GM12891 (cell line): ENCODE measurements around the gene GAS2L3.
"Not testable (repeated sequence)": the region's sequence is repeated elsewhere in the genome, so short reads cannot be mapped to it uniquely, and the experiment has no call there.

Experiments
- DNase-seq: peaks from one replicate; pipeline ENCODE4 v3.0.0; 2011; ENCODE audit warnings: low spot score; ENCODE audit not compliant: insufficient read length
- FAIRE-seq: peaks from 2 replicates; lab custom pipeline; 2011; peaks lifted over from hg19 to GRCh38; lab: Jason Lieb, UNC
- PAX5 ChIP-seq: IDR thresholded peaks from 2 replicates; pipeline ENCODE4 v1.6.1; 2011; ENCODE audit warnings: low read length, moderate library complexity, mild to moderate bottlenecking; ENCODE audit not compliant: insufficient read depth, severe bottlenecking
- POLR2A ChIP-seq: IDR thresholded peaks from 2 replicates; pipeline ENCODE4 v1.6.1; 2011; ENCODE audit warnings: low read depth, low read length, control low read depth
- POLR2AphosphoS5 ChIP-seq: IDR thresholded peaks from 2 replicates; pipeline ENCODE4 v1.6.1; 2011; ENCODE audit warnings: low read depth, low read length, control low read depth
- POU2F2 ChIP-seq: IDR thresholded peaks from 2 replicates; pipeline ENCODE4 v1.6.1; 2011; ENCODE audit warnings: low read depth, mild to moderate bottlenecking, control low read depth, low read length, moderate library complexity
- SPI1 ChIP-seq: IDR thresholded peaks from 2 replicates; pipeline ENCODE4 v1.6.1; 2011; ENCODE audit warnings: low read depth, low read length, control low read depth
- TAF1 ChIP-seq: IDR thresholded peaks from 2 replicates; pipeline ENCODE4 v1.6.1; 2011; ENCODE audit warnings: low read depth, low read length, control low read depth

Gene GAS2L3

DNA sequence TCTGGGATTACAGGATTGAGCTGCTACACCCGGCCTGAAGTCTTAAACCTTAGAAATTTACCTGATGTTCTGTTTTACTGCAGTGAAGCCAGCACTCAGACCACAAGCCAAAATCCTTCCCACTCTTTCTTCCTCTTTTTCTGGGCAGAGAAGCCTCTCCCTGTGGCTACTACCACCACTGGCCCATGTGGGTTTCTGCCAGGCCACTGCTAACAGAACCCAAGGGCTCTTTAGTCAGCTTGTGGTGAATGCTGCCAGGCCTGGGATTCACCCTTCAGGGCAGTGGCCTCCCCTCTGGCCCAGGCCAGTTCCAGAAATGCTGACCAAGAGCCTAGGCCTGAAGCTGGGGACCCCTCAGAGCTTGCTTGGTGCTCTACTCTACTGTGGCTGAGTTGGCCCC lies 35.3 kb downstream of the GAS2L3 start:
- FAIRE-seq (no peak), DNase-seq (no peak)
- TF ChIP-seq POU2F2 = no peak
- TF ChIP-seq PAX5 = no peak
- no peak for TF ChIP-seq SPI1
- no peak for TF ChIP-seq POLR2A
- TF ChIP-seq TAF1 = no peak
- TF ChIP-seq POLR2AphosphoS5 = no peak

DNA sequence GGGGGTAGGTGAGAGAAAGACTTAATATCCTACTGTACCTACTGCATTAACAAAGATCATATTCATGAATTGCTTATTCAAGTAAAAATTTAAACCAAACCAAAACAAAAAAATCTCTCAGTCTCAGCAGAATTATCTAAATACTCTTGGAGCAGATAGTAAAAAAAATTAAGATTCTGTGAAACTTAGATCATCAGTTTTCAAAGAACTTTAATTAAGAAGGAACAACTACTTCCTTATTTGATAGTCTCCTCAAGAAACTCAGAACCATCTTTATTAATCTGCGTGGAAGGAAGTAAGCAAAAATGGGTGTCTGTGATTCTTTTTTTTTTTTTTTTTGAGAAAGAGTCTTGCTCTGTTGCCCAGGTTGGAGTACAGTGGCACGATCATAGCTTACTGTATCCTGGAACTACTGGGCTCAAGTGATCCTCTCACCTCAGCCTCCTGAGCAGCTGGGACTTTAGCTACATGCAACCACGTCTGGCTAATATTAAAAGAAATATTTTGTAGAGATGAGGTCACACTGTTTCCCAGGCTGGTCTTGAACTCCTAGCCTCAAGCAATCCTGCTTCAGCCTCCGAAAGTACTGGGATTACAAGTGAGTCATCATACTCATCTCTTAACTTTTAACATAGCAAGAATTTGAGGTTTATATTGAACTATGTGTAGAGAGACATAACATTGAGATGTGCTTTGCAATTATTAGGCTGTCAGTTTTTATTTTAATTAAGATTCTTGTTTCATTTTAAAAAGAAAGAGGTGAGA lies 37.4 kb downstream of the GAS2L3 start:
- FAIRE-seq = no peak

DNA sequence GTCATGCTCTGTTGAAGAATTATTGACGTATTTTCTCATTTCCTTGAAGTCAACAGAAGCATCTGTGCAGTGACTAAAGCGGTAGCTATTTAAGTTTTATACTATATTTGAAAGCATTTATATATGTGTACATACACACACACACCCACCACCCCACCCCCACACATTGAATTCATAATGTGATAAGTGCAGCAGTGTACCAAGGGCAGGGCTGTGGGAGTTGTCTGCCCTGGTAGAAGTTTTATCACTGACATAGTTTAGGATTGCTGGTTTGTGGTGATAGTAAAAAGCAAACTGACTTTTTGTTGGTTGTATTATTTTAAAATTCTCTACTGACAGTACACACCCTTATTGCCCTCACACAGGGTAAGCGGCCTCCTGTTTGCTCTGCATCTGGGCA lies 39.1 kb downstream of the GAS2L3 start:
- FAIRE-seq = no peak
- TF ChIP-seq POLR2A = no peak
- TF ChIP-seq TAF1 = no peak
- no peak for TF ChIP-seq SPI1
- no peak for DNase-seq

More for the DNA sequence above, 37.4 kb downstream of the GAS2L3 start:
- DNase-seq = no peak
- TF ChIP-seq POLR2A (no peak), TAF1 (no peak), SPI1 (no peak), POU2F2 (no peak), POLR2AphosphoS5 (no peak), PAX5 (no peak)

DNA sequence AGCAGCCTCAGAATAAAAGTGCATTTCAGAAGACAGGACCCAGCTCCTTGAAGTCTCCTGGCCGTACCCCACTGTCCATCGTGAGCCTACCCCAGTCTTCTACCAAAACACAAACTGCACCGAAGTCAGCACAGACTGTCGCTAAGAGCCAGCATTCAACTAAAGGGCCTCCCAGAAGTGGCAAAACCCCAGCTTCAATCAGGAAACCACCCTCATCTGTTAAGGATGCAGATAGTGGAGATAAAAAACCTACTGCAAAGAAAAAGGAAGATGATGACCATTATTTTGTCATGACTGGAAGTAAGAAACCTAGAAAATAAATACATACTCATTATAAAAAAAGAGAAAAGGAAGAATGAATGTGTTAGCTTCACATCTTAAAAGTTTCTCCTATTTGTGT lies 51.1 kb downstream of the GAS2L3 start:
- TF ChIP-seq POU2F2 (no peak), POLR2A (no peak), SPI1 (no peak), PAX5 (no peak), TAF1 (no peak), POLR2AphosphoS5 (no peak)
- FAIRE-seq = no peak
- DNase-seq = no peak

DNA sequence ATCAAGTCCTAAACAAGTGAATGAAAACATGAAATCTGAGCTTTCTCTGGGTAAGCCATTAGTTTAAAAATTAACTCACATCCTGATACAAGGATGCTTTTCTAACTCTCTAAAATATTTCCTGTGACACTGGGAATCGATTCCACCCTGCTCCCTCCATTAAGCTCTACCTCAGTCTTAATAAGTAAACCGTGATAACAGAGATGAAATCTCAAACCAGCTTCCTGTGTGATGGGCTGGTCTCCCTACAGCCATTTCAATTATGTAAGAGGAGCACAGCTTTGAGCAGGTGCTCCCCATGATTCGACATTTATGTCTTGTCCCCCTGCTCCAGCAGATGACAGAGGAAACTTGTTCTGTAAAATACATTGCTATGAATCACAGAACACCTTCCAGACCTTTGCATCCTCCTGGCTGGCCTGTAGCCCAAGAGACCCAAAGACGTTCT lies 59.0 kb downstream of the GAS2L3 start:
- FAIRE-seq = no peak
- DNase-seq = no peak
- TF ChIP-seq PAX5 = no peak
- TF ChIP-seq POU2F2 = no peak
- TF ChIP-seq SPI1 = no peak
- no peak for TF ChIP-seq POLR2A
- TF ChIP-seq TAF1 = no peak
- no peak for TF ChIP-seq POLR2AphosphoS5

DNA sequence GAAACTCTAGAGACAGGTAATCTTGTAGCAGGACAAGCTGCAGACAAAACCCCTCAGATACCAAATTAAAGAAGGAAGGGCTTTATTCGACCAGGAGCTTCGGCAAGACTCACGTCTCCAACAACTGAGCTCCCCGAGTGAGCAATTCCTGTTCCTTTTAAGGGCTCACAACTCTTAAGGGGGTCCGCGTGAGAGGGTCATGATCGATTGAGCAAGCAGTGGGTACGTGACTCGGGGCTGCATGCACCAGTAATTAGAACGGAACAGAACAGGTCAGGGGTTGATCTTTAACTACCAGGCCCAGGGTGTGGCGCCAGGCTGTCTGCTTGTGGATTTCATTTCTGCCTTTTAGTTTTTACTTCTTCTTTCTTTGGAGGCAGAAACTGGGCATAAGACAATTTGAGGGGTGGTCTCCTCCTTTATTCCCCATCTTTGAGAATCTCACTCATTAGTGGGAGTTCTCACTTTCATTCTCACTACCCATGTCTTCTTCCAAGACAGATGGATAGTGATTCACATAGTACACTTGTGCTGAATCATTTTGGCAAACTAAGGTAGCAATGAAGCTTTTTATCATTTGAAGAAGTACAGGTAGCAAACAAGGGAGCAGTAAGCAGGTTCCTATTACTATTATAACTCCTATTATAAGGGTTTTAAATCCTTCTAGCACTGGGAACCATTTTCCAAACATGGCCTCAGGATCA lies 59.8 kb downstream of the GAS2L3 start:
- not testable (repeated sequence) for FAIRE-seq, DNase-seq

DNA sequence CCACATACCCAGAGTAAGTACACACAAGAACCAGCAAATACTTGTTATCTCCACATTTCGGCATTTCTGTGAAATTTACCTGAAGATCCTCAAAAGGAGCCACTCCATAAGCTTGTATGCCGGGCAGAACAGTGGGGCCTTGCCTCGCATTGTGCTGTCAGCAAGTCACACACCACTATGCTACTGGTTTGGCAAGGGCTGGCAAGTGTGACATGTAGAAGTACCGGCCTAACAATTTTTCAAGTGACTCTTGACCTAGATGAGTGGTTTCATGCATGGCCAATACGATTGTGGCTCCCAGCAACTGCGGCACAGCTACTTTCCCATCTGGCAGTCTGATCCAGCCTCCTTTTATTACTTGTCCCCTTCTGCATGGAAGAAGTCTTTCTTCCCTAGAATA lies 69.8 kb downstream of the GAS2L3 start:
- no peak for TF ChIP-seq POLR2AphosphoS5
- TF ChIP-seq POU2F2 = no peak
- no peak for TF ChIP-seq POLR2A
- no peak for TF ChIP-seq TAF1
- TF ChIP-seq SPI1 = no peak
- no peak for TF ChIP-seq PAX5
- no peak for FAIRE-seq
- DNase-seq = no peak

DNA sequence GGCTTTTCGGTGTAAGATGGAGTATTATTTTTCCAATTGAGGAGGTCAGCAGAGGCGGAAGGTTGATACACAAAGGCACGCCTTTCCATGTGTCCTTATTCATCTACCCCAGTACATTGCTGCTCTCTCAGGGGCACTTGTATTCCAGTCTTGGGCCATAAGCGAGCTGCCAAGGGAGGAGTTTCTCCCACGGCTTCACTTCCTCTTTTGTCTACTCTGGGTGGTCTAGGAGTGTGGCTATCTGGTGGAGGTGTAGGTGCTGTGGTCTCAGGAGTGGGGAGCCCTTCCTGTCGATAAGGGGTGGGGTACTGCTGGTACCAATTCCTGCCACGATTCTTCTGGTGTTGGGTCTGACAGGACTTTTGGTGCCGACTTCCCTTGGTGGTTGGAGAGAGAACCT lies 73.4 kb downstream of the GAS2L3 start:
- DNase-seq (no peak), FAIRE-seq (no peak)
- no peak for TF ChIP-seq POU2F2
- TF ChIP-seq PAX5 = no peak
- no peak for TF ChIP-seq TAF1
- TF ChIP-seq SPI1 = peak; percentile 77

DNA sequence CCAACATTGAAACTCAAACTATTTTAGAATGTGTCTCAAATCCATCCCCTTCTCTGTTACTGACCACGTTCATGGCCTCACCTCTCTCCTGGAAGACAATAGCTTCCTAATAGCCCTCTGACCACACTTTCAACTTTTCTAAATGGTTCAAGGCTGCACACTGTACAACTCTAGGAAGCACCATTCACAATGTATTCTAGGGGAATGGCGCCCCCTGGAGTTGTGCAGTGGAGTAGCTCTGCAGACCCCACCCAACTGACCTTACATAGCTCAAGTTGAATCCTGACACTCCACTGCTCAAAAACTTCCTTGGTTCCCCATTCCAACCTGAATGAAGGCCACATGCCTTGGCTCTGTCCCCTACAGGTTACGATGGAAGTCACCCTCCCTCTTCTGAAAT lies 77.6 kb downstream of the GAS2L3 start:
- FAIRE-seq (no peak), DNase-seq (no peak)
- TF ChIP-seq POU2F2 = no peak
- no peak for TF ChIP-seq POLR2AphosphoS5
- no peak for TF ChIP-seq PAX5
- TF ChIP-seq TAF1 = no peak
- no peak for TF ChIP-seq POLR2A
- no peak for TF ChIP-seq SPI1

DNA sequence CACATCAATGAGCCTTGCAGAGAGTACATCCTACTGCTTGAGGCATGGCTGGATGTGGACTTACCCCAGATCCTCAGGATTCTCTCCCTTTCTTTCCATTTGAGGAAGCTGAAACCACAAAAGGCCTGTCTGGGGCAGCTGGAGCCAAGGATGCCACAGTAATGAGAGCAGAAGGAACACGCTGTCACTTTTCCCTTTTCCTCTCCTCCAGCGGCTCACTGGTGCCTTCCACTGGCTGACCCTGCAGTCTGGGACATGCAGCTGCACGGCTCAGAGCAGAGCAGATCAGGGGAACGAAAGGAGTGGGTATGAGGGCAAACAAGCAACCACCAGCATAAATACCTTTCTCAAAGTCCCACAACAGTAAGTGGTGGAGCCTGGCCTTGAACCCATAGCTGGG lies 78.2 kb downstream of the GAS2L3 start:
- FAIRE-seq = no peak
- no peak for DNase-seq

More for the DNA sequence above, 78.2 kb downstream of the GAS2L3 start:
- TF ChIP-seq POLR2AphosphoS5 = no peak
- no peak for TF ChIP-seq POU2F2
- TF ChIP-seq POLR2A = no peak
- no peak for TF ChIP-seq TAF1
- TF ChIP-seq SPI1 = no peak
- TF ChIP-seq PAX5 = no peak
